Liver (tissue), 9 donors: Measurements from ENCODE around the gene FGF14. TPM values are rescaled to one million over a fixed set of nuclear protein-coding genes. Genes with fewer than 3 reads are reported as not detected.

Experiments used
- DNase-seq: peaks from one replicate; pipeline ENCODE4 v3.0.0-alpha.2; 2017; ENCODE audit warnings: low spot score
- H3K27ac ChIP-seq, 2 donors: one replicate each; pipeline ENCODE4 v1.7.0; 2013; ENCODE audit warnings: inconsistent platforms in 2 of 2, low read length in 2 of 2, control low read depth in 1 of 2, low read depth in 1 of 2, mild to moderate bottlenecking in 1 of 2
- H3K27me3 ChIP-seq, 4 donors: one replicate each; pipeline versions ENCODE4 v1.6.1 to v1.7.0; 2013; ENCODE audit warnings: low read length in 3 of 4, inconsistent platforms in 1 of 4, mild to moderate bottlenecking in 1 of 4, moderate library complexity in 1 of 4; ENCODE audit not compliant: control insufficient read depth in 4 of 4, insufficient read depth in 4 of 4
- H3K36me3 ChIP-seq, 4 donors: one replicate each; pipeline versions ENCODE4 v1.6.1 to v1.7.0; 2013; ENCODE audit warnings: low read length in 3 of 4, mild to moderate bottlenecking in 3 of 4, low read depth in 1 of 4, moderate library complexity in 1 of 4; ENCODE audit not compliant: control insufficient read depth in 4 of 4, insufficient read depth in 3 of 4
- H3K4me1 ChIP-seq, 4 donors: one replicate each; pipeline versions ENCODE4 v1.6.1 to v1.7.0; 2013; ENCODE audit warnings: low read length in 3 of 4, mild to moderate bottlenecking in 3 of 4, moderate library complexity in 1 of 4; ENCODE audit not compliant: control insufficient read depth in 4 of 4, insufficient read depth in 4 of 4
- H3K4me3 ChIP-seq, 3 donors: one replicate each; pipeline versions ENCODE4 v1.6.1 to v1.7.0; 2013; ENCODE audit warnings: low read length in 3 of 3, control low read depth in 1 of 3, low read depth in 1 of 3, mild to moderate bottlenecking in 1 of 3
- H3K9ac ChIP-seq, 2 donors: one replicate each; pipeline ENCODE4 v1.7.0; 2013; ENCODE audit warnings: low read length in 2 of 2, mild to moderate bottlenecking in 2 of 2, moderate library complexity in 2 of 2, control low read depth in 1 of 2, low read depth in 1 of 2
- H3K9me3 ChIP-seq, 4 donors: one replicate each; pipeline versions ENCODE4 v1.6.1 to v1.7.0; 2013; ENCODE audit warnings: low read length in 3 of 4; ENCODE audit not compliant: control insufficient read depth in 4 of 4
- ATF3 ChIP-seq: IDR thresholded peaks from 2 replicates; pipeline ENCODE4 v1.6.1; 2016; ENCODE audit warnings: antibody characterized with exemption
- CTCF ChIP-seq: fragments of 150-350 bp; IDR thresholded peaks from 2 replicates; pipeline ENCODE4 v1.5.1; 2017; ENCODE audit warnings: improper control_type of control experiment, low read depth, low read length; ENCODE audit not compliant: missing input control
- FOXA1 ChIP-seq: IDR thresholded peaks from 2 replicates; pipeline ENCODE4 v1.6.1; 2016; ENCODE audit warnings: antibody characterized with exemption
- FOXA2 ChIP-seq: IDR thresholded peaks from 2 replicates; pipeline ENCODE4 v1.6.1; 2016; ENCODE audit warnings: antibody characterized with exemption
- HNF4A ChIP-seq, 2 donors: conservative IDR thresholded peaks; 2 replicates each; pipeline ENCODE4 v1.6.1; 2016; ENCODE audit warnings: antibody characterized with exemption in 2 of 2, mild to moderate bottlenecking in 2 of 2
- HNF4G ChIP-seq: IDR thresholded peaks from 2 replicates; pipeline ENCODE4 v1.6.1; 2016; ENCODE audit warnings: antibody characterized with exemption
- JUND ChIP-seq, 2 donors: IDR thresholded peaks; 2 replicates each; pipeline ENCODE4 v1.6.1; 2016; ENCODE audit warnings: antibody characterized with exemption in 2 of 2
- MAX ChIP-seq: IDR thresholded peaks from 2 replicates; pipeline ENCODE4 v1.6.1; 2016; ENCODE audit warnings: antibody characterized with exemption
- NR2F2 ChIP-seq: IDR thresholded peaks from 2 replicates; pipeline ENCODE4 v1.6.1; 2016; ENCODE audit warnings: antibody characterized with exemption
- RAD21 ChIP-seq, 2 donors: IDR thresholded peaks; 2 replicates each; pipeline ENCODE4 v1.6.1; 2016; ENCODE audit warnings: antibody characterized with exemption in 2 of 2, mild to moderate bottlenecking in 2 of 2
- REST ChIP-seq: IDR thresholded peaks from 2 replicates; pipeline ENCODE4 v1.6.1; 2016; ENCODE audit warnings: antibody characterized with exemption, mild to moderate bottlenecking
- ZBTB33 ChIP-seq: IDR thresholded peaks from 2 replicates; pipeline ENCODE4 v1.6.1; 2016; ENCODE audit warnings: antibody characterized with exemption
- WGBS: extraction: QIAGEN DNeasy Blood & Tissue Kit; methylation state at CpG from one replicate; pipeline ENCODE4 v1.1.7; 2013; 5-methylcytosine and 5-hydroxymethylcytosine counted together
- polyA plus RNA-seq, 2 donors: library from polyadenylated mRNA; stranded (reverse) in 1 of 2; unstranded in 1 of 2; fragments of 200-250 nt in 1 of 2; fragments of >200 nt in 1 of 2; fragmentation: Nextera tagmentation in 1 of 2; extraction: Ambion mirVana in 1 of 2; gene quantifications; one replicate each; pipeline versions ENCODE4 v1.2.1 to v1.2.3, GENCODE V29; 2013 to 2015
- total RNA-seq, 2 donors: library from RNA; depleted of rRNA; stranded (reverse); fragments of >200 nt; gene quantifications; one replicate each; pipeline ENCODE4 v1.2.3, GENCODE V29; 2014
- donor health status: healthy.
- donor health status: healthy.
- donor health status: healthy.
- donor health status: healthy.
- donor health status: healthy.

Gene FGF14
- total and polyA plus RNA-seq, 4 donors: 0.05 to 3.3 (median 1.0) TPM

- no peak overlapping the region for H3K9ac ChIP-seq
- TF ChIP-seq RAD21 (IDR thresholded peaks at IDR 0.05) (no peak), JUND (IDR thresholded peaks at IDR 0.05) (no peak)
- DNase-seq: no peak
- H3K4me3 ChIP-seq: no peak overlapping the region
- no peaks in the 10 kb centered on the region for H3K9me3 ChIP-seq
- H3K27me3 ChIP-seq: no peaks in the 10 kb centered on the region
- no peaks in the 10 kb centered on the region for H3K4me1 ChIP-seq
- H3K36me3 ChIP-seq: no peaks in the 10 kb centered on the region
- no peak overlapping the region for H3K27ac ChIP-seq
These were observed 193.5 kb downstream of the FGF14 start for GRCh38 chr13:102208347-102208746.

- no peak overlapping the region for H3K4me3 ChIP-seq
- H3K36me3 ChIP-seq: no peaks in the 10 kb centered on the region
- 94% methylated on average over 3 of the region's 3 CpGs for WGBS
- H3K4me1 ChIP-seq: no peaks in the 10 kb centered on the region
- TF ChIP-seq FOXA2 (no peak), MAX (no peak), REST (no peak)
- no peak overlapping the region for H3K27ac ChIP-seq
- H3K27me3 ChIP-seq: no peaks in the 10 kb centered on the region
- no peak for DNase-seq
- H3K9me3 ChIP-seq: no peaks in the 10 kb centered on the region
- no peak overlapping the region for H3K9ac ChIP-seq
These were observed 194.0 kb downstream of the FGF14 start for GRCh38 chr13:102207680-102208342.

GRCh38 chr13:102203718-102204117 is 198.1 kb downstream of the FGF14 start:
- peaks cover 0 to 1% (median 0%) of the 10 kb centered on the region in 4 donors for H3K4me1 ChIP-seq
- no peak overlapping the region for H3K27ac ChIP-seq
- H3K27me3 ChIP-seq: no peaks in the 10 kb centered on the region
- no peak overlapping the region for H3K9ac ChIP-seq
- TF ChIP-seq CTCF (no peak), FOXA2 (no peak), REST (no peak), FOXA1 (no peak), RAD21 (IDR thresholded peaks at IDR 0.05) (no peak), HNF4A (conservative IDR thresholded peaks at IDR 0.05) (no peak), ZBTB33 (no peak), ATF3 (no peak), NR2F2 (no peak), HNF4G (no peak)
- no peak overlapping the region for H3K4me3 ChIP-seq
- no peaks in the 10 kb centered on the region for H3K36me3 ChIP-seq
- no peak for DNase-seq
- H3K9me3 ChIP-seq: no peaks in the 10 kb centered on the region
